AML-193 (cell line): ENCODE measurements around the gene DUSP10.

ENCODE experiments used
- DNase-seq, 2 experiments: peaks; one replicate each; lab custom pipeline; 2025; lab: John Stamatoyannopoulos, UW

DUSP10 gene

GRCh38 chr1:221695301-221695700 lies 46.6 kb downstream of the DUSP10 start:
- DNase-seq, result no peak

- DNase-seq, result no peak
These were observed 47.8 kb downstream of the DUSP10 start for GRCh38 chr1:221694109-221694508.

GRCh38 chr1:221693087-221693486 lies 48.8 kb downstream of the DUSP10 start:
- DNase-seq, result peak; percentile 2 to 9

GRCh38 chr1:221692643-221693042 lies 49.2 kb downstream of the DUSP10 start:
- no peak for DNase-seq

- DNase-seq, result no peak
These were observed 50.6 kb downstream of the DUSP10 start for GRCh38 chr1:221691261-221691660.

GRCh38 chr1:221690858-221691257 lies 51.0 kb downstream of the DUSP10 start:
- DNase-seq, result no peak

GRCh38 chr1:221689138-221689537 lies 52.8 kb downstream of the DUSP10 start:
- no peak for DNase-seq

GRCh38 chr1:221688488-221688843 lies 53.4 kb downstream of the DUSP10 start:
- no peak for DNase-seq

GRCh38 chr1:221687836-221688487 lies 53.9 kb downstream of the DUSP10 start:
- DNase-seq, result no peak

- no peak for DNase-seq
These were observed 58.2 kb downstream of the DUSP10 start for GRCh38 chr1:221683681-221684080.

GRCh38 chr1:221680085-221680484 lies 61.8 kb downstream of the DUSP10 start:
- no peak for DNase-seq

- no peak for DNase-seq
These were observed 63.9 kb downstream of the DUSP10 start for GRCh38 chr1:221678014-221678413.

- DNase-seq, result no peak
These were observed 65.7 kb downstream of the DUSP10 start for GRCh38 chr1:221675880-221676800.

GRCh38 chr1:221672965-221673364 lies 68.9 kb downstream of the DUSP10 start:
- no peak for DNase-seq

GRCh38 chr1:221672239-221672645 lies 69.6 kb downstream of the DUSP10 start:
- DNase-seq, result no peak

GRCh38 chr1:221670081-221670480 lies 71.8 kb downstream of the DUSP10 start:
- DNase-seq, result no peak

- no peak for DNase-seq
These were observed 72.4 kb downstream of the DUSP10 start for GRCh38 chr1:221669441-221669840.

GRCh38 chr1:221667504-221667903 lies 74.4 kb downstream of the DUSP10 start:
- peak; percentile 19 to 21 for DNase-seq

- no peak for DNase-seq
These were observed 77.6 kb downstream of the DUSP10 start for GRCh38 chr1:221664253-221664652.

- no peak for DNase-seq
These were observed 78.6 kb downstream of the DUSP10 start for GRCh38 chr1:221663321-221663720.

GRCh38 chr1:221655766-221656305 lies 86.1 kb downstream of the DUSP10 start:
- DNase-seq, result no peak
